Stimulated activated CD8-positive, alpha-beta memory T cell treated with anti-CD3 and anti-CD28 coated beads, Interleukin-12 subunit alpha, Interleukin-12 subunit beta, amount 100 ng/mL, for 1 hour (primary cell): ENCODE data around the gene SLC2A2.

Experiments
- DNase-seq: peaks from one replicate; pipeline ENCODE4 v3.0.0-alpha.2; 2020; ENCODE audit warnings: low read depth

Gene SLC2A2

GRCh38 chr3:171028779-171029232 lies 2.3 kb upstream of the SLC2A2 start:
- no peak for DNase-seq

GRCh38 chr3:171028025-171028778 lies 1.7 kb upstream of the SLC2A2 start:
- DNase-seq: no peak

- DNase-seq: no peak
These were observed 3.0 kb downstream of the SLC2A2 start for GRCh38 chr3:171023566-171023965.

GRCh38 chr3:171021377-171021776 lies 5.1 kb downstream of the SLC2A2 start:
- DNase-seq: no peak

GRCh38 chr3:171018156-171018935 lies 8.2 kb downstream of the SLC2A2 start:
- DNase-seq: no peak

GRCh38 chr3:171013822-171014748 lies 12.4 kb downstream of the SLC2A2 start:
- no peak for DNase-seq

GRCh38 chr3:171011873-171012336 lies 14.6 kb downstream of the SLC2A2 start:
- DNase-seq: no peak

GRCh38 chr3:171011109-171011872 lies 15.2 kb downstream of the SLC2A2 start:
- no peak for DNase-seq

GRCh38 chr3:171007316-171007715 lies 19.2 kb downstream of the SLC2A2 start:
- DNase-seq: no peak

- DNase-seq: no peak
These were observed 20.9 kb downstream of the SLC2A2 start for GRCh38 chr3:171005648-171006047.

- DNase-seq: no peak
These were observed 24.4 kb downstream of the SLC2A2 start for GRCh38 chr3:171001957-171002694.

- no peak for DNase-seq
These were observed 25.1 kb downstream of the SLC2A2 start for GRCh38 chr3:171001250-171001893.

- no peak for DNase-seq
These were observed 26.2 kb downstream of the SLC2A2 start for GRCh38 chr3:171000281-171000680.

- DNase-seq: no peak
These were observed 26.7 kb downstream of the SLC2A2 start for GRCh38 chr3:170999737-171000242.

GRCh38 chr3:170997961-170998913 lies 28.3 kb downstream of the SLC2A2 start:
- DNase-seq: no peak

GRCh38 chr3:170992854-170993253 lies 33.7 kb downstream of the SLC2A2 start:
- no peak for DNase-seq

GRCh38 chr3:170991664-170992063 lies 34.9 kb downstream of the SLC2A2 start:
- no peak for DNase-seq

- no peak for DNase-seq
These were observed 37.3 kb downstream of the SLC2A2 start for GRCh38 chr3:170989100-170989648.
